AG09309 (cell line): ENCODE results near the gene GABARAP.

Experiments
- DNase-seq: peaks from one replicate; pipeline ENCODE4 v3.0.0-alpha.2; 2010; ENCODE audit warnings: low read depth
- H3K4me3 ChIP-seq: 2 replicates; pipeline ENCODE4 v1.5.1; 2011; ENCODE audit warnings: mild to moderate bottlenecking, low read depth, low read length, moderate library complexity; ENCODE audit not compliant: control insufficient read depth
- TF ChIP-seq, protein P1 (sequence below): IDR thresholded peaks from 2 replicates; pipeline ENCODE4 v1.5.1; 2011; ENCODE audit warnings: mild to moderate bottlenecking, low read depth, low read length, inconsistent platforms; ENCODE audit not compliant: insufficient read depth, control insufficient read depth; ENCODE audit errors: missing control alignments

GABARAP gene

DNA sequence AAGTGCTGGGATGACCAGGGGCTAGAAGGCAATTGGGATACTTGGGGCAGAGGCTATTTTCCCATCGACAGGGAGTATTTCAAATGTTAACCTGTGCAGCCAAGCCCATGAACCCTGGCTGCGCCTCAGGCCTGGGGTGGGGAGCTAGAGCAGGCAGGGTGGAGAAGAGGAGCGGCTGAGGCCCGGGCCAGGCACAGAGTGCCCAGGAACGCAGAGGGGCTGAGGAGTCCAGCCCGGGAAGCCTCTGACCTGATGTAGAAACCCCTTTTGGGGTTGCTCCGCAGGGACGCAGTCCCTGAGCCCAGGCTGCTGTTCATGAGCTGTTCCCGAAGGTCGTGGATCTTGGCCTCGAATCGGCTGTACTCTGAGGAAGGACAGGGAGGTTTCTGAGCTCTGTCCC lies 46.3 kb downstream of the GABARAP start:
- no peak overlapping the region for H3K4me3 ChIP-seq
- DNase-seq: no peak
- TF ChIP-seq, protein P1, sequence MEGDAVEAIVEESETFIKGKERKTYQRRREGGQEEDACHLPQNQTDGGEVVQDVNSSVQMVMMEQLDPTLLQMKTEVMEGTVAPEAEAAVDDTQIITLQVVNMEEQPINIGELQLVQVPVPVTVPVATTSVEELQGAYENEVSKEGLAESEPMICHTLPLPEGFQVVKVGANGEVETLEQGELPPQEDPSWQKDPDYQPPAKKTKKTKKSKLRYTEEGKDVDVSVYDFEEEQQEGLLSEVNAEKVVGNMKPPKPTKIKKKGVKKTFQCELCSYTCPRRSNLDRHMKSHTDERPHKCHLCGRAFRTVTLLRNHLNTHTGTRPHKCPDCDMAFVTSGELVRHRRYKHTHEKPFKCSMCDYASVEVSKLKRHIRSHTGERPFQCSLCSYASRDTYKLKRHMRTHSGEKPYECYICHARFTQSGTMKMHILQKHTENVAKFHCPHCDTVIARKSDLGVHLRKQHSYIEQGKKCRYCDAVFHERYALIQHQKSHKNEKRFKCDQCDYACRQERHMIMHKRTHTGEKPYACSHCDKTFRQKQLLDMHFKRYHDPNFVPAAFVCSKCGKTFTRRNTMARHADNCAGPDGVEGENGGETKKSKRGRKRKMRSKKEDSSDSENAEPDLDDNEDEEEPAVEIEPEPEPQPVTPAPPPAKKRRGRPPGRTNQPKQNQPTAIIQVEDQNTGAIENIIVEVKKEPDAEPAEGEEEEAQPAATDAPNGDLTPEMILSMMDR: no peak

DNA sequence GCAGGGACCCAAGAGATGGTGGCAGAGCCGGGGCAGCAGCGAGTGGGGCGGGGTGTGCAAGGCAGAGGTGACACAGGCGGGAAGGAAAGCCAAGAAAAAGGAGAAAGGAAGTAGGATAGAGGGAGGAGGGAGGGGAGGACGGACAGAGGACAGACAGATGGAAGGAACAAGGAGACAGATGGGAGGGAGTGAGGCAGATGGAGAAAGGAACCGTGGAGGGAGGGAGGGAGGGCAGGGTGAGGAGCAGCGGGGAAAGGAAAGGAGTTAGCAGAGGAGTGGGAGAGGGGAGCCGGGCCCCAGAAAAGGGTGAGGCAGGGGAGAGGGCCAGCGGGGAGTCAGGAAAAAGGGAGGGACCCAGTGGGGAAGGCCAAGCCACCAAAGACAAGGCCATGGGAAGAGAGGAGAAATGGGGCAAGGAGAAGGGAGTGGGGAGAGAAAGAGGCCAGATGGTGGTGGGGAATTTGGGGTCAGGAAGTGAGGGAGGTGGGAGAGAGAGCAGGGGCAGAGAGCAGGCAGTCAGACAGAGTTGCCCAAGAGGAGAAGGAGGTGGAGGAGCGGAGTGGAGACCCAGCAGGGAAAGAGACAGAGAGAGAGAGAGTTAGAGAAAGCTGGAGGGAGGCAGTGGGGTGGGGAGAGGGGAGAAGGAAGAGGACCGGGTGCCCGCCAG lies 49.8 kb downstream of the GABARAP start:
- no peak for DNase-seq

GRCh38 chr17:7191571-7192270 lies 50.5 kb downstream of the GABARAP start:
- H3K4me3 ChIP-seq: no peak overlapping the region
- TF ChIP-seq, protein P1: no peak
- no peak for DNase-seq

More for the DNA sequence above, 49.8 kb downstream of the GABARAP start:
- H3K4me3 ChIP-seq: no peak overlapping the region
- TF ChIP-seq, protein P1: no peak

DNA sequence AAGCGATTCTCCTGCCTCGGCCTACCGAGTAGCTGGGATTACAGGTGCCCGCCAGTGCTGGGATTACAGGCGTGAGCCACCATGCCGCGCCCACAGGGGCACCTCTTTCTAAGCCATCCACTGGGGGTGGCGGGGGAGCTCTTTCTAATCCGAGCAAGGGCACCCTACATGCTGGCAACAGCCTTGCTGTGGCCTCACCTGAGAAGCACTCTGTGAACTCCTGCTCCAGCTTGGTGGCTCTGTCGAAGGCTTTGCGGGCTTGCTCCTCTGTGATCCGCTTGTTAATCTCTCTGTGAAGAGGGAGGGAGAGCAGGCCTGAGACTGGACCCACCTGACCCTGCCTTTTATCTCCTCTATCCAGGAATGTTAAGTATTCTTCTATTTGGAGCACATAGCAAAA lies 51.2 kb downstream of the GABARAP start:
- no peak for DNase-seq
- TF ChIP-seq, protein P1: no peak
- no peak overlapping the region for H3K4me3 ChIP-seq

DNA sequence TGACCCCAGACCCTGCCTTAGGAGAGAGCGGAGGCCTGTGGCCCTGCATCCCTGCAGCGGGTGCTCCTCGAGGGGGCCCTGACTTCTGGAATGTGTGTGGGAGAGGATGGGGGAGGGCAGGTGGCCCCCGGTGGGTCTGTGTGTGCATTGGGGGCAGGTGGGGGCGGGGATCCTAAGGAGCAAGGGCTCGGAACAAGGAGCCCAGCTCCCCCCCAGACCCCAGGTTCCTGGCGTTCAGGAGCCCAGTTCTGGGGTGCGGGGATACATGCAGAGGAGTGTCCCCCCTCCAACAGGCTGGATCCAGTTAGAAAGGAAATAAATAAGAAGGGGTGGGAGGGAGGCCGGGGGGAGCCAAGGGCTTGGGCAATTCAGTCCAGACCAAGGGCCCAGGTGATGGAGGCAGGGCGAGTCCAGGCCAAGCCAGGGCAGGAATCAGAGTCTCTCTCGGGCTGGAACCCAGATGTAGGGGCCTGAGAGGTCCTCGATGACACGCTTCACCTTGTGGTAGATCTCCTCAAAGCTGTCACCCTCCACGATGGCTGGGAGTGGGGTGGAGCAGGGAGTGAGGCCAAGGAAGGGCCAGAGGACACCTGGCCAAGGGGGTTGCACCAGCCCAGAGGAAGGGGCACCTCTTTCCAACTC lies 51.9 kb downstream of the GABARAP start:
- no peak for DNase-seq
- TF ChIP-seq, protein P1: no peak
- no peak overlapping the region for H3K4me3 ChIP-seq
